Breast epithelium (tissue), 3 donors: ENCODE results near the gene WDR7.

Experiments
- POLR2A ChIP-seq: fragments of 450-650 bp; IDR thresholded peaks from one replicate; pipeline ENCODE4 v1.6.1; 2016; ENCODE audit warnings: antibody characterized with exemption, mild to moderate bottlenecking, moderate library complexity
- TF ChIP-seq, protein P1 (sequence below), 3 donors: fragments of 450-650 bp; IDR thresholded peaks; one replicate each; pipeline ENCODE4 v1.5.1; 2016 to 2017; ENCODE audit warnings: antibody characterized with exemption in 3 of 3, mild to moderate bottlenecking in 3 of 3, moderate library complexity in 3 of 3

DNA sequence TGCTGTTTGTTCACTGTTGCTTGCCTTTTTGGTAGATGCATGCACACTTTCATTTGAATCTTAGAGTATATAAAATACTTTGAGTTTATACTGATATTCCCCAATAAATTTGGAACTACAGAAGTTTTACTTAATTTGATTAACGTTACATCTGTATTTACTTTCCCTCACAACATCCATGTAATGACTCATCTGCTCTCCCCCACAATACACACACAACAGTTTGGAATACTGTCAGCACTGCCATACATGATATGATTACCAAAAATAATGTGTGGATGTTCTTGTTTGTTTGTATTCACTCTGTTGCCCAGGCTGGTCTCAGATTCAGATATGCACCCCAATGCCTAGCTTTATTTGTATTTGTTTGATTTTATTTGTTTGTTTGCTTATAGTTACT lies 144.2 kb downstream of the WDR7 start:
- TF ChIP-seq, protein P1, sequence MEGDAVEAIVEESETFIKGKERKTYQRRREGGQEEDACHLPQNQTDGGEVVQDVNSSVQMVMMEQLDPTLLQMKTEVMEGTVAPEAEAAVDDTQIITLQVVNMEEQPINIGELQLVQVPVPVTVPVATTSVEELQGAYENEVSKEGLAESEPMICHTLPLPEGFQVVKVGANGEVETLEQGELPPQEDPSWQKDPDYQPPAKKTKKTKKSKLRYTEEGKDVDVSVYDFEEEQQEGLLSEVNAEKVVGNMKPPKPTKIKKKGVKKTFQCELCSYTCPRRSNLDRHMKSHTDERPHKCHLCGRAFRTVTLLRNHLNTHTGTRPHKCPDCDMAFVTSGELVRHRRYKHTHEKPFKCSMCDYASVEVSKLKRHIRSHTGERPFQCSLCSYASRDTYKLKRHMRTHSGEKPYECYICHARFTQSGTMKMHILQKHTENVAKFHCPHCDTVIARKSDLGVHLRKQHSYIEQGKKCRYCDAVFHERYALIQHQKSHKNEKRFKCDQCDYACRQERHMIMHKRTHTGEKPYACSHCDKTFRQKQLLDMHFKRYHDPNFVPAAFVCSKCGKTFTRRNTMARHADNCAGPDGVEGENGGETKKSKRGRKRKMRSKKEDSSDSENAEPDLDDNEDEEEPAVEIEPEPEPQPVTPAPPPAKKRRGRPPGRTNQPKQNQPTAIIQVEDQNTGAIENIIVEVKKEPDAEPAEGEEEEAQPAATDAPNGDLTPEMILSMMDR (IDR thresholded peaks at IDR 0.05) = no peak
- TF ChIP-seq POLR2A = no peak
